K562 (cell line): ENCODE data around the gene EIF3J. TPM values are rescaled to one million over a fixed set of nuclear protein-coding genes. Genes with fewer than 3 reads are reported as not detected.

Source experiments
- ATAC-seq: fragments of 200-7000 bp; cut with Tn5 transposase; 3 replicates; pipeline ENCODE4 v1.9.1; 2020; ENCODE audit warnings: moderate library complexity
- BruUV-seq: library from RNA; stranded (reverse); fragments of 400-500 nt; replicated peaks from 2 replicates; lab custom pipeline; 2021; lab: Mats Ljungman, UMichigan
- CTCF ChIA-PET: fragments of 300-600 bp; formaldehyde crosslinking; extraction: SDS; loops from one replicate; lab custom pipeline; 2021; ENCODE audit warnings: low intra/inter-chr PET ratio; lab: Yijun Ruan, JAX
- POLR2A ChIA-PET: fragments of 300-600, 350-650 bp; sonication (Branson Sonifier 250); formaldehyde crosslinking; extraction: SDS; loops from one replicate; lab custom pipeline; 2021; ENCODE audit warnings: antibody characterized with exemption, inconsistent platforms; lab: Yijun Ruan, JAX
- DNase-seq, 4 experiments: peaks; one replicate each; pipeline versions ENCODE4 v3.0.0 to v3.0.0-alpha.2; 2011 to 2018; ENCODE audit warnings: low spot score in 3 of 4, mixed read lengths in 3 of 4; ENCODE audit errors: extremely low read depth in 1 of 4
- FAIRE-seq: peaks from 2 replicates; lab custom pipeline; 2011; peaks lifted over from hg19 to GRCh38; lab: Jason Lieb, UNC
- H2AFZ ChIP-seq: 2 replicates; pipeline ENCODE4 v1.6.0; 2011; ENCODE audit warnings: low read depth, low read length, control low read depth, inconsistent platforms
- H3K27ac ChIP-seq: fragments of 200-600 bp; 3 replicates; pipeline ENCODE4 v1.8.0; 2011; ENCODE audit warnings: low read depth, mild to moderate bottlenecking, control low read depth, inconsistent platforms, low read length, moderate library complexity, mixed read lengths; ENCODE audit errors: extremely low read depth
- H3K27me3 ChIP-seq, 2 experiments: fragments of 300-600 bp in 1 of 2; 2 replicates in 1 of 2; 3 replicates in 1 of 2; pipeline versions ENCODE4 v1.6.0 to v1.8.0; 2011; ENCODE audit warnings: inconsistent platforms in 2 of 2, low read length in 2 of 2, mild to moderate bottlenecking in 1 of 2, mixed read lengths in 1 of 2, moderate library complexity in 1 of 2; ENCODE audit not compliant: control insufficient read depth in 2 of 2, insufficient read depth in 2 of 2
- H3K36me3 ChIP-seq: fragments of 300-600 bp; 3 replicates; pipeline ENCODE4 v1.8.0; 2011; ENCODE audit warnings: mild to moderate bottlenecking, low read length, inconsistent platforms; ENCODE audit not compliant: control insufficient read depth, insufficient read depth
- H3K4me1 ChIP-seq, 2 experiments: fragments of 200-600 bp in 1 of 2; replicated peaks in 1 of 2; 2 replicates in 1 of 2; 3 replicates in 1 of 2; pipeline versions ENCODE4 v1.5.1 to v1.8.0; 2011; ENCODE audit warnings: inconsistent platforms in 2 of 2, low read length in 2 of 2, mild to moderate bottlenecking in 1 of 2, mixed read lengths in 1 of 2, moderate library complexity in 1 of 2; ENCODE audit not compliant: control insufficient read depth in 2 of 2, insufficient read depth in 2 of 2
- H3K4me2 ChIP-seq: 2 replicates; pipeline ENCODE4 v1.6.1; 2011; ENCODE audit warnings: low read length, control low read depth, inconsistent platforms, mixed read lengths; ENCODE audit not compliant: insufficient read depth
- H3K4me3 ChIP-seq: fragments of 200-600 bp; sonication (generic), shearing (Covaris generic); 2 replicates; pipeline ENCODE4 v1.5.1; 2016; ENCODE audit warnings: control low read depth, inconsistent platforms
- H3K79me2 ChIP-seq: fragments of 200-600 bp; 3 replicates; pipeline ENCODE4 v1.8.0; 2011; ENCODE audit warnings: low read length, inconsistent platforms; ENCODE audit not compliant: control insufficient read depth, insufficient read depth
- H3K9ac ChIP-seq, 2 experiments: 2 replicates each; pipeline versions ENCODE4 v1.6.0 to v1.6.1; 2011; ENCODE audit warnings: low read depth in 2 of 2, low read length in 2 of 2, control low read depth in 1 of 2, inconsistent platforms in 1 of 2, mild to moderate bottlenecking in 1 of 2, mixed read lengths in 1 of 2; ENCODE audit not compliant: insufficient read depth in 1 of 2
- H3K9me1 ChIP-seq: one replicate; pipeline ENCODE4 v1.6.0; 2011; ENCODE audit warnings: inconsistent platforms, mild to moderate bottlenecking, low read length, moderate library complexity; ENCODE audit not compliant: control insufficient read depth, insufficient read depth
- H3K9me3 ChIP-seq: replicated peaks from 2 replicates; pipeline ENCODE4 v1.5.1; 2011; ENCODE audit warnings: low read depth, low read length, inconsistent platforms; ENCODE audit not compliant: control insufficient read depth, insufficient read depth
- H4K20me1 ChIP-seq: replicated peaks from 2 replicates; pipeline ENCODE4 v1.6.1; 2011; ENCODE audit warnings: low read length, inconsistent platforms, mixed read lengths; ENCODE audit not compliant: control insufficient read depth, insufficient read depth
- MGA ChIP-seq: fragments of 450-650 bp; IDR thresholded peaks from 2 replicates; pipeline ENCODE4 v1.6.1; 2016; ENCODE audit warnings: mild to moderate bottlenecking, moderate library complexity
- NFIC ChIP-seq: fragments of 450-650 bp; IDR thresholded peaks from 2 replicates; pipeline ENCODE4 v1.6.1; 2017; ENCODE audit warnings: mild to moderate bottlenecking, inconsistent platforms
- WGBS: fragments of 100-300 bp; shearing (Covaris generic); methylation state at CpG from one replicate; pipeline ENCODE4 v1.1.6; 2016; ENCODE audit warnings: low coverage, mixed read lengths; ENCODE audit not compliant: insufficient coverage; ENCODE audit errors: missing lambda C conversion rate; 5-methylcytosine and 5-hydroxymethylcytosine counted together
- in situ Hi-C: fragments of 300-500 bp; cut with MboI; formaldehyde crosslinking; loops from 4 replicates; pipeline ENCODE4 v1.15.0; 2018; ENCODE audit warnings: inconsistent platforms, mixed read lengths
- intact Hi-C: fragments of 100-400 bp; cut with micrococcal nuclease; formaldehyde crosslinking; loops from 2 replicates; pipeline ENCODE4 v1.14.2; 2022
- polyA plus RNA-seq, 8 experiments: library from polyadenylated mRNA; depleted of rRNA in 4 of 8; stranded (reverse) in 5 of 8; unstranded in 3 of 8; fragments of >200 nt; fragmentation: Nextera tagmentation in 2 of 8; fragmentation: Illumina TruSeq in 1 of 8; extraction: Ambion mirVana in 2 of 8; extraction: Trizol in 1 of 8; gene quantifications; 2 replicates each; pipeline versions ENCODE4 v1.2.1 to v1.2.3, GENCODE V29; 2011 to 2014; ENCODE audit warnings: inconsistent platforms in 1 of 8, missing spikeins in 1 of 8
- total RNA-seq, 7 experiments: library from RNA; depleted of rRNA in 6 of 7; stranded (reverse); fragments of >200 nt in 6 of 7; fragmentation: Illumina TruSeq in 2 of 7; extraction: Trizol in 2 of 7; gene quantifications; 2 replicates each; pipeline versions ENCODE4 v1.2.1 to v1.2.3, GENCODE V29; 2011 to 2021; ENCODE audit warnings: low replicate concordance in 1 of 7
- TF ChIP-seq, protein P1 (sequence below): IDR thresholded peaks from 3 replicates; pipeline ENCODE4 v1.6.1; 2011; ENCODE audit warnings: borderline replicate concordance, mild to moderate bottlenecking; ENCODE audit not compliant: insufficient read length, insufficient read depth

EIF3J gene
- total and polyA plus RNA-seq, 9 of the 15 experiments (the other 6 are each of a cell fraction or from before 2014, with no cell fraction given) = 44.2 to 217 (median 151) TPM

GRCh38 chr15:44584162-44584749 is 47.3 kb downstream of the EIF3J start (continued):
- TF ChIP-seq, protein P1, sequence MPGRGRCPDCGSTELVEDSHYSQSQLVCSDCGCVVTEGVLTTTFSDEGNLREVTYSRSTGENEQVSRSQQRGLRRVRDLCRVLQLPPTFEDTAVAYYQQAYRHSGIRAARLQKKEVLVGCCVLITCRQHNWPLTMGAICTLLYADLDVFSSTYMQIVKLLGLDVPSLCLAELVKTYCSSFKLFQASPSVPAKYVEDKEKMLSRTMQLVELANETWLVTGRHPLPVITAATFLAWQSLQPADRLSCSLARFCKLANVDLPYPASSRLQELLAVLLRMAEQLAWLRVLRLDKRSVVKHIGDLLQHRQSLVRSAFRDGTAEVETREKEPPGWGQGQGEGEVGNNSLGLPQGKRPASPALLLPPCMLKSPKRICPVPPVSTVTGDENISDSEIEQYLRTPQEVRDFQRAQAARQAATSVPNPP = no peak

DNA sequence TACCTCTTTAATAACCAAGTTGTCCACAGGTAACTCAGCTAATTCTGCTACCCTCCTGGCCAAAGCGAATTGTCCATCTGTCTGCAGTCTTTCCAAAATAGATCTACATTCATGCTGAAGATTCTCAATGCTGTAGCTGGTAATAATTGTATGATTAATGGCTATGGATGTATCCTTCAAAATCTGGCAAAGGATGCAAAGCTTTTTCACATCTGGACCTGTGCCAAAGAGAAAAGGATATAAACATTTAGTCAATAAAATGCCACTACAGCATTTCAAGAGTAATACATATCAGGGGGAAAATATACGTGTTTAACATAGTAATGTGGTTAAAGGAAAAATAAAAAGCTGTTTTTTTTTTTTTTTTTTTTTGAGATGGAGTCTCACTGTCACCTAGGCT is 48.7 kb downstream of the EIF3J start:
- in situ Hi-C loops = no loop called here
- H3K9me3 ChIP-seq = no peaks in the 10 kb centered on the region
- peaks cover 89% of the 10 kb centered on the region; the same call in 2 of the 3 replicates for H3K36me3 ChIP-seq

More for the DNA sequence above, 48.7 kb downstream of the EIF3J start:
- H3K27ac ChIP-seq = no peak overlapping the region
- ChIA-PET CTCF (no interaction called here), POLR2A (interaction anchor here (0.6 to 0.7 kb wide), 3 partner anchors 23 to 150 kb away, joined by 3 to 5 read pairs (median 5); partner anchors contain the start of gene TRIM69)
- ATAC-seq = no peak
- TF ChIP-seq NFIC (peak; percentile 57; the same call in 1 of the 2 replicates), MGA (no peak)
- no peak for FAIRE-seq
- H3K79me2 ChIP-seq = no peaks in the 10 kb centered on the region
- H3K4me3 ChIP-seq = no peak overlapping the region
- H3K4me1 ChIP-seq = no peaks in the 10 kb centered on the region
- no peak overlapping the region for H3K9ac ChIP-seq
- DNase-seq = no peak
- no TSS peak for BruUV-seq
- intact Hi-C loops = no loop called here
- H3K9me1 ChIP-seq = no peaks in the 10 kb centered on the region
- 100% methylated on average over 2 of the region's 2 CpGs for WGBS
- no peak overlapping the region for H3K4me2 ChIP-seq
- no peaks in the 10 kb centered on the region for H3K27me3 ChIP-seq
- no peak overlapping the region for H2AFZ ChIP-seq
- H4K20me1 ChIP-seq = no peaks in the 10 kb centered on the region
